ENCODE measurements around the gene VPS50.

GRCh38 chr7:93314449-93314848 is 82.3 kb downstream of the VPS50 start:
- TF ChIP-seq CTCF (IDR thresholded peaks at IDR 0.05) (no peak), EP300 (IDR thresholded peaks at IDR 0.05) (no peak)
